UCSD-AML1 (cell line): Measurements from ENCODE around the gene SOX6.
"Not testable (repeated sequence)": the region's sequence is repeated elsewhere in the genome, so short reads cannot be mapped to it uniquely, and the experiment has no call there.

Experiments used
- DNase-seq: peaks from one replicate; lab custom pipeline; 2025; ENCODE audit not compliant: unreplicated experiment; lab: John Stamatoyannopoulos, UW

The SOX6 gene

DNA sequence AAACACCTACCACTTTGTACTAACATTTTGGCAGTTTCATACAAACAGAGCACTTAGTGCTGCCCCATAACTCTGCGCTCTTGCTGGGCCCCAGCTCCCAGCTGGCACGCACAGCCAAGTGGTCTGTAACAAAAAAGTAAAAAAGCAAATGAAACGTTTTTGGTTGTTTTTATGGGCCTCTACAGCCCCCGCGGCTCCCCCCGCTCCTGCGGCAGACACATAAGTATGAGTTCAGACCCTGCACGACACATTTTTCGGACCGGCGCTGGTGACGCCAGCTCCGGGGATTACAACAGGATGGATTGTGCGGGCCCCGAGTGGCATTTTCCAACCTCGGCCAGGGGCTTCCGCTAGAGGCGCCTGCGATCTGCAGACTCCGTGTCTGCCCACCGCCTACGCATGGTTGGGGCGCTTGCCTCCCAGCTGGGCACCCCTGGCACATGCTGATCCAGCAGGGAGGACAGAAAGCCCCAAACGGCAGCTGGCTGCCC, 418.2 kb downstream of the SOX6 start:
- no peak for DNase-seq

GRCh38 chr11:15937601-15938120, 418.7 kb downstream of the SOX6 start:
- no peak for DNase-seq

GRCh38 chr11:15936011-15936410, 420.3 kb downstream of the SOX6 start:
- no peak for DNase-seq

GRCh38 chr11:15935373-15935772, 421.0 kb downstream of the SOX6 start:
- no peak for DNase-seq

DNA sequence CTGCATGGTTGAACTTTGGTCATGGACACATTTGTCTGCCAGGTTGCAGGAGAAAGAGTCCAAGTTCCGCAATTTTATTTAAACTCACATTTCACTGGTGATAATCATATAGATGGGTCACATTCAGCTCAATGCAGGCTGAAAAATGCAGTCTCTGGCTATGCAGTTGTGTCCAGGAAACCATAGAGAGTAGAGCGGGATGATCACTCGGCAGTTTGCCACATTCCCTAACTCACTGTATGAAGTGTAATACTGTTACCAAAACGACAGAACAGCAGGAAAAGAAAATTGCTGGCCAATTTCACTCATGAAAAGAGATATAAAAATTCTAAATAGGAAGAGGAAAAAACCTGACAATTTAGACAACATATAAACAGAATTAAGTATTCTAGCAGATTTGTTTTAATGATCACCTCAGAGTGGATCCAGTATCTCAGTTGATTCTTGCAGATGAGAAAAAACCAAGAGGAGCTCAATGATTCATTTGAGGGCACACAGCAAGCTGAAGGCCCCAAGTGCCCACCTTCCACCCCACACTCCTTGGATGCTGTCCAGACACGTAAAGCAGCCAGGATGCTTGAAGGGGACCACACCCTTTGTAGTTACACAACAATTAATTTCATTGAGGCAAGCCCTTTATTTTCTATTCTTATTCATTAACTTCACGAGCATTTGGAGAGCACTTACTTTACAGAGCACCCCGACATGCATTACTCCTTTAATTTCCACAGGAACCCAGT, 422.3 kb downstream of the SOX6 start:
- no peak for DNase-seq

DNA sequence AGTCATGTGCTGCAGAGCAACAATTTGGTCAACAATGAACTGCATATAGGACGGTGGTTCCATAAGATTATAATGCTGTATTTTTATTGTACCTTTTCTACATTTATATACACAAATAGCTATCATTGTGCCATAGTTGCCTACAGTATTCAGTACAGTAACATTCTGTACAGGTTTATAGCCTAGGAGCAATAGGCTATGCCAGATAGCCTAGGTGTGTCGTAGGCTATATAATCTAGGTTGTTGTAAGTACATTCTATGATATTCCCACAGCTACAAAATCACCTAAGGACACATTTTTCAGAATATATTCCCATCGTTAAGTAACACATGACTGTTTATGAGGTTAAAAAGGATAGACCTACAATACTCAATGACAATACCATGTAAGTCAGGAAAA, 423.9 kb downstream of the SOX6 start:
- no peak for DNase-seq

GRCh38 chr11:15931497-15931896, 424.8 kb downstream of the SOX6 start:
- DNase-seq: no peak

DNA sequence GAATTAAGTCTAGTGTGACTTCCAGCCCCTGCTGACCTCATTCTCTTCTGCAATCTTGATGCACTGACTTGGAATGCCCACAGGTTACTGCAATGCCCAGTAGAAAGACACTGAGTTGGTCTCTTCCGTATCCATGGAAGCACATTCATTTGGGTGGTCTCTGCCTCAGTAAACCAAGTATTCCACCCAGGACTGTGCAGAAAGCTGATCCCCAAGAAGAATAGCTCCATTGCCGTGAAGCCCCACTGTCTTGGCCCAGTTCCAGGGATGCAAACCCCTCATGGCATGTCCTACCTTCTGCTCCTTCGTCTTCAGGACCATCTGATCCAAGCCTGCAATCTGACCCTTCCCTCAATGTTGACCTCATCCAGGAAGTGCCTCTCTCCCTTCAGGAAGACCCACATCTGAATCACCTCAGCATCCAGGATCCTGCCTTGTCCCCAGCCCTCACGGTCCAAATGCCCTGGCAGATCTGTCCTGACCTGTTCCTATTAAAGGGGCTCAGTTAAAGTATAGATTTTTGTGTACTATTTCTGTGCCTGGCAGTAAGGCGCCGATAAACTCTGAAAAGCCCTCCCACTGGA, 425.8 kb downstream of the SOX6 start:
- DNase-seq: no peak

GRCh38 chr11:15929371-15929901, 426.9 kb downstream of the SOX6 start:
- no peak for DNase-seq

GRCh38 chr11:15927864-15928217, 428.5 kb downstream of the SOX6 start:
- no peak for DNase-seq

- no peak for DNase-seq
These were observed 429.0 kb downstream of the SOX6 start for GRCh38 chr11:15927196-15927863.

- no peak for DNase-seq
These were observed 430.3 kb downstream of the SOX6 start for GRCh38 chr11:15926071-15926470.

DNA sequence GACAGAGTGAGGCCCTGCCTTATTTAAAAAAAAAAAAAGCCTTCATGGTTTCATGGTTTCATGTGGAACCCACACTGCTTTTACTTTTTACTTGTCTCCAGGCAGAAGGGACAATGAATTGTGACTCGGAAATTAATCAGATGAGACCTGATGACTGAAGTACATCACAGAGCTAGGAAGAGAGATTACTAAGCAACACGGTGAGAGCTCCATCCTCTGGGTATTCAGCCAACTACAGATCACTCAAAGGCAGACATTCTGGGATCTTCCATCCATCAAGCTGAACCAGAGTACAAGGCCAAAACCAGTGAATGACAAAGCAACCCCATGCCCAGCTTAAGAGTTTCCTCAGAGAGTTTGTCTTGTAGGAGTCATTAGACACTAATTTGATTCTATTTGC, 433.2 kb downstream of the SOX6 start:
- DNase-seq: no peak

DNA sequence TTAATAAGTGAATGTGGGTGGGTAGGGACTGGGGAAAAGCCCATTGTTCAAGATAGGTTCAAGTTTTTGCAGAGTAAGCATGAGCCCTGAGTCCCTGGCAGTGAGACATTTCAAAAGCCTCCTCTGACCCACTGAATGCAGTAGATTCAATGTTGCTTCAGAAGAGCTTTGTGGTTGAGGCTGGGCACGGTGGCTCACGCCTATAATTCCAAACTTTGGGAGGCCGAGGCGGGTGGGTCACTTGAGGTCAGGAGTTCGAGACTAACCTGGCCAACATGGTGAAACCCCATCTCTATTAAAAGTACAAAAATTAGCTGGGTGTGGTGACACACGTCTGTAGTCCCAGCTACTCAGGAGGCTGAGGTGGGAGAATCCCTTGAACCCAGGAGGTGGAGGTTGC, 433.6 kb downstream of the SOX6 start:
- not testable (repeated sequence) for DNase-seq

DNA sequence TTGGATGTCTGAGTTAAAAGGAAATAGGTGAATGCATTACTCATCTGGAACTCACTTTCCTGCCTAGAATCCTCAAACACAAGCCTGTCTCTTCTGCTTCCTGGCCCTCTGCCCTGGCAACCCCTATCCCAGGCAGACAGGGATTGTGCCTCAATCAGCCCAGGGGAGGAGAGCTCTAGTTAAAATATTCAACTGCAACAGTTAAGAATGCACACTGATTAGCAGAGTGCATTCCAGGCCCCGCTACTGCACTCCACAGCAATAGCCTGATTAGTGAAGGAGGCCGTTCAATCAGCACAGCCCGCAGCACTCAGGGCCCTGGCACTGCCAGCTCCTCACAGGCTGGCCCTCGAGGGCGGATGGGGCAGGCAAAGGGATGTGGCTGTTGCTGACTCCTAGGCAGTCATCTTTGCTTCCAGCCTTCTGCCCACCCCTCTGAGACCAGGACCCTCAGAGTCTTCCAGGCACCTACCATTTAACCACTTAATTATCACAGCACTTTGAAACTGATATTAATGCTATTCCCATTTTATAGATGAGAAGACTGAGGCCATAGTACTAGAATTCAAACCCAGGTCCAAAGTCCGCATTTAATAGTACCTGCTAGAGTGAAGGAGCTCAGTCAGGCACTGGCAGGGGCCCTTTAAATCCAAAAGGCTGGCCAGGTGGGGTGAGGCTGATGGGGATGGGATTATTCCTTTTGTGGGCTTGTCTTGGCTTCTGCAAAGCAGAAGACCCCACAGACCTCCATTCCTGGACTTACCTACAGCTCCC, 435.3 kb downstream of the SOX6 start:
- no peak for DNase-seq

GRCh38 chr11:15918674-15919073, 437.7 kb downstream of the SOX6 start:
- no peak for DNase-seq

DNA sequence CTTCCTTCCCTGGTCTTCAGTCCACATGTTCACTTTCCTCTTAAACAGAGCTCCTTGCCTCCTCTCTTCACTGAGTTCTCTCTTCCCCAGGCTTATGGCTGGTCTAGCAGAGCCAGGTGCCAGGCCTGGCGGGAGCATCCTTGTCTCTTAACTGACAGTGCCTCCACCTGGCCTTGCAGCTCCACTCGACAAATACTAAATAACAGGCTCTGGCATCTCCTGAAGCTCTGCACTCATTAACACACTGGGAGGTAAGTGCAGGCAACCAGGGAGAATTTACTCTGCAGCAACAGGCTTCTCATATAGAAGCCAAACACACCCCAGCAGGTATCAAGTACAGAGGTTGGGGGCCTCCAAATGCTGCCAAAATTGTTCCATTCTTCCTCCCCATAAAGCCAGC, 438.1 kb downstream of the SOX6 start:
- no peak for DNase-seq
